NCI-H345 (cell line): ENCODE results near the gene CREB5.
"Not testable (repeated sequence)": the region's sequence is repeated elsewhere in the genome, so short reads cannot be mapped to it uniquely, and the experiment has no call there.

Experiments
- DNase-seq: peaks from one replicate; lab custom pipeline; 2025; lab: John Stamatoyannopoulos, UW

The CREB5 gene

DNA sequence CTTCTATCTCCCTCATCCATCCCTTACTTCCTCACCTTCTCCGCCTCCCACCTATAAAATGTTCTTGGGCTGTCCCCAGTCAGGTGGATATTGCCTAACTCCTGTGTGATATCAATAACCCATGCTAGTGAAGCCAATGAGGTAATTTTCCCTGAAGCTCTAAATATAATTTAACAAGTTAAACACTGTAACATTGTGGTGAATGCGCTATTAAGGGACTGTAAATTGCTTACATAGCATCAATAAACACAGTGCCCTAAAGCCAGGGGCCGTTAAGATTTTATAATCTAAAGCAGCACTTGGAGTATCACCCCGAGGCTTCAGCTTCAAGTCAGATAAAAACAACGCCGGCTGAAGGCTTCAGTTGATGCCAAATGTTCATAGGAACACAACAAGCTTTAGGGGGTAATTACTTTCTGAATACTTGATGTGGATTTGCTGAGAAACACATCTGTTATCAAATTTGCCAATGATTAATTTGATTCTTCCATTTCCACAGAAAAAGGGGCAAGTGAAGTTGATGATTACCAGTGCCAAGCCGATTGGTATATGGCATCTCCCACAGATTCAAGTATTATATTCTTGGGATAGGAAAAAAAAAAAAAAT is 138.4 kb downstream of the CREB5 start:
- no peak for DNase-seq

DNA sequence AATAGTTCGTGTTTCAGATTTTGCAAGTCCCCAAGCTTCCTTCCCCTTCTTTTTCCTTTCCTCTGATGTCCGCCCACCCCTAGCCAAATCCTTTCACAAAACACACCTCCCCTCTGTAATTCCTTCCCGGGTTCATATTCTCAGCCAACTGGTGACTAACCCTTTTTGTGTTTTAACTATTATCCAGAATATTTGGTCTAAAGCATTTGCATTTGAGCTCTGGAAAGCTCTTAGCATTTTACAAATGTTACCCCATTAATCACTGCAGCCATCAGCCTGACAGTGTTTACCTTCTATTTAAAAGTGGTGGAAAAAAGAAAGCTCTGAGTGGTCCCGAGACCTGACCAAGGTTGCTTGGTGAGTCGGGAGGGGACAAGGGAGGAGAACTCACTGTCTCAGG is 139.0 kb downstream of the CREB5 start:
- DNase-seq, result no peak

DNA sequence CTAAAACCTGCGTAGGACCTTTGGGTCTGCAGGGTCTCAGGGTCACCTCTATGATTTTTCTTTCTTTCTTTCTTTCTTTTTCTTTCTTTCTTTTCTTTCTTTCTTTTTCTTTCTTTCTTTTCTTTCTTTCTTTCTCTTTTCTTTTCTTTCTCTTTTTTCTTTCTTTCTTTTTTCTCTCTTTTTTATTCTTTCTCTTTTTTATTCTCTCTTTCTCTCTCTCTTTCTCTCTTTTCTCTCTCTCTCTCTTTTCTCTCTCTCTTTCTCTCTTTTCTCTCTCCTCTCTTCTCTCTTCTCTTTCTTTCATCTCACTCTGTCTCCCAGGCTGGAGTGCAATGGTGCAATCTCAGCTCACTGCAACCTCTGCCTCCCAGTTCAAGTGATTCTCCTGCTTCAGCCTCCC is 139.4 kb downstream of the CREB5 start:
- not testable (repeated sequence) for DNase-seq

DNA sequence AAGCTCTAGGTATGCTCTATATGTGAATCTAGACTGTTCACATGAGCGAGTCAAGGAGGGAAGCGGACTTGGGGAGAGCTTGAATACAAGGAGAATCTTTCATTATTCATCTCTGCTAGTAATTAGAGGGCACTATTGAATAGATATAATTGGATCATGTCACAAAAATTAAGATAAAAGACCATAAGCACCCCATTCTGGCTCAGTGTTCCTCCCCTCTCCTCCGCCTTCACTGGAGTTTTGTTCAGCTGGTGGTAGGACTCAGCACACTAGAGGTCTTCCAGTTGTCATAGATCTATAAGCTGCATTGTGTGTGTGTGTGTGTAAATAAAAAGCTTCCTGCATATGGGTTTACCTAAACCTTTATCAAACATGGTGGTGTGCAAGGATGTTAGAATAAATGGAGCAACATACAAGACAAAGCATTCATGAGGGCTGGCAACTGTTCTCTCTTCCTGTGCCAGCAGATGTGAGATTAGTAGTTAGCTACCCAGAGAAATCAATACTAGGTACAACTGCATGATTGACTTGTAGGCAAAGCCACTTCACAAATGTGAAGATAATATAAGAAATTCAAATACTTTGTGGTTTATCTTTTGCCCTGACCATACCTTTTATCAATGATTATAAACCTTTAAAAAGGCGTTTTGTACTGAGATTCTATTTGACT is 142.6 kb downstream of the CREB5 start:
- DNase-seq, result no peak

DNA sequence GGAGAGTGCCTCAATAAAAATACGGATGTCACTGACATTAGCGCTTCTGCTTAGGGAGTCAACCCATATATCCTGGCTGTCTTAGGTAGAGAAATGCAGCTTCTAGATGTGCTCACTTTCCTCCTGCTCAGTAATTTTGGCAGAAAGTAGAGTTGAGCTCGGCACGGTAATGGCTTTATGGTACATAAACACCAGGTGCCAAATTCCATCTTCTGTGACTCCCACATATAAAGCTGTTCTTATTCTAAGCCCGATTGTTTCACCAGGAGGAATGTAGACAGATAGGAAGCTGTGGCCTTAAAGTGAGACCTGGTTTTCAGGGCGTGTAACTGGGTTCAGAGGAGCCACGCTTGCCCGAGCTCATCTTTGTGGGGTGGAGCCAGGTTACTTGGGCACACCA is 143.7 kb downstream of the CREB5 start:
- DNase-seq, result no peak

DNA sequence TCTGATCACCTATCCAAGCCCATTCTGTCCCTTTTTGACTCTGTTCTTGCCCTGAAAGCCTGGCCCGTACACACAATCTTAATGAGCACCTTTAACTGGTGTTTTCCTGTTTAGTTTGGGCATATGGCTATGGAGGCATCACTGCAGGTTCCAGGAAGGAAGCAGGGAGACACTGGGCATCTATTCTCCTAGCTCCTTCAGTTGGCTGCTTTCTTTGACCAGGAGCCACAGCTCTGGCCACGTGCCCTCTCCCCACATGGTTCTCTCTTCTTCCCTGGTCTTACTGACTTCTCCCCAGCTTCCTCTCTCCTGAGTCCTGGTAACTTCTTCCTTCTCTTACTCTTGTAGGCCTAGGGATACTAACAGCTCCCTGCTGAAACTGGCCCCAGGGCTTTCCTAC is 144.4 kb downstream of the CREB5 start:
- no peak for DNase-seq

DNA sequence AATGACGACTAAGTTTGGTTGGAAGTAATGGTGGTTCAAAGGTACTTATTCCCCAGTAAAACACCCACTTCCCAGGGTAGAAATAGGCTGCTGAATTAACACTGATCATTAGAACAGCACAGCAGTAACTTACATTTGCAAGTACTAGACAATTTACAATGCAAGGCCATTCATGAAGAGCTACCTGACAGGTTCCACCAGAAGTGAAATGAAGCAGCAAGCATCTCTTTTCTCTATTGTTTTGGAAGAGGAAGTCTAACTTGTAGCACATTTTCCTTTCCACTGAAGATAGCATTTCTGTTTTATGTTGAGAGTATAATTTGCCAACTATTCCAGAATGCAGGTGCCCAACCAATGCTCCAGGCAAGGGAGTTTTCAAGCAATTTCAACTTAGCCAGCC is 145.9 kb downstream of the CREB5 start:
- DNase-seq, result peak; percentile 34

DNA sequence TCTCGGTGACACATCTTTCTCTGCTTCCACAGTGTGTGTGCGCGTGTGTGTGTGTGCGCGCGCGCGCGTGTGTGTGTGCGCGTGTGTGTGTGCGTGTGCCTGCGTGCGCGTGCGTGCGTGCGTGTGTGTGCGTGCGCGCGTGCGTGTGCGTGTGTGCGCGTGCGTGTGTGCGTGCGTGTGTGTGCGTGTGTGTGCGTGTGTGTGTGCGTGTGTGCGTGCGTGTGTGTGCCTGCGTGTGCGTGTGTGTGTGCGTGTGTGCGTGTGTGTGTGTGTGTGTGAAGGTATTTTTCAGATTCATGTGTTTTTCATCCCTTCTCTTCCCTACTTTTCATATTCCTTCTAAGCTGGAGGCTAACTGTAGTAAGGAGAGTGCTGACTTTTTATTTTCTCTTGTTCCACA is 148.4 kb downstream of the CREB5 start:
- no peak for DNase-seq

DNA sequence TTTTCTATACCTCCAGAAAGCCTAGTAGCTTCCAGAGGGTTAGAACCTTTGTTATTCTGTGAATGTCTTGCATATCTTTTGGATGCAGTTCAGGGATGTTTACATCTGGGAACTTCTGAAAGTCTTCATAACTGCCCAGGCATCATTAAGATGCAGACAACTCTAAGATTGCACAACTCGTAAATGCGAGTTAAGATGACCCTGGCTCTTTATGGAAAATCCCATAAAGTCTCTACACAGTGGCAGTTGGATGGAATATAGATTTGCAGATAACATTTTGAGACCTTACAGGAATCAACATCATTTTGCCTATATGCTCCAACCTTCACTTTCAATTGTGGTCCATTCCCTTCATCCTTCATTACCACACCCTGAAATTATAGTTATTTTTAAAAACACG is 151.7 kb downstream of the CREB5 start:
- no peak for DNase-seq

DNA sequence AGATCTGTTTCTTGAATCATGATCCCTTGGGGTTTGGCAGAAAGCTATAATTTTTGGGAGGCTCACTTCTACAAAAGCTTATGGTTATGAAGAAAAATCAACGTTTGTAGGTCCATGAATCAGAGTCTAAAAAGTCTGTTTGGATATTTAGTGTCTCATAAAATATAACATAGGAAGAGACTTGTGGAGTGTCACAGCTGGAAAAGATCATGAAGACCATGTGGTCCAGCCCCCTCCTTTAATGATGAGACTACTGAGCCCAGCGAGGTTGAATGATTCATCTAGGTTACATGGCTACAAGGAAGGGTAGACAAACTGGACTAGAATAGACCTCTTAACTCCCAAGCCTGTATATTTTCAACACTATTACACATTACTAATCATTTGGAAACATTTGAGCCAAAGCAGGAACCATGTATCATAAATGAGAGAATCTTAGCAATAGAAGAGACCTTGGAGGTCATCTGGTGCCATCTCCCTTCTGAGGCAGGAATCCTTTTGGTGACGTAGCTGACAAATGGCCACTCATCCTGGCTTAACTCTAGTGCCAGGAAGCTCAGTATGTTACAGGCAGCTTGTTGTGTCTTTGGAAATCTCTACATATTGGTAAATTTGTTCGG is 152.5 kb downstream of the CREB5 start:
- no peak for DNase-seq

DNA sequence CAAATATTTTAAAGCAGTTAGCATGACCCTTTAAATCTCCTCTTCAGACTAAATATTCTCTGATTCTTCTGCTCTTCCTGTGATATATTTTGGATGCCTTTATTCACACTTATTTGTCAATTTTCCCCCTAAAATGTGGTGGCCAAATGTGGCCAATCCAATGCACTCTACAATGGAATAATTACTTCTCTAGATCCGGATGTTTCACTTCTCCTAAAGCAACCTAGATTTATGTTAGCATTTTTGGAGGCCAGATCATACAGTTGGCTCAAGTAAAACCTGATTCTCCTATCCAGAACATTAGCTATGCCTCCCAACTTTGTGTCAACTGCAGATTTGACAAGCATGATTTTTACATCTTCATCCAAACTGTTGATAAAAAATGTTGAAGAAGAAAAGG is 153.7 kb downstream of the CREB5 start:
- no peak for DNase-seq

DNA sequence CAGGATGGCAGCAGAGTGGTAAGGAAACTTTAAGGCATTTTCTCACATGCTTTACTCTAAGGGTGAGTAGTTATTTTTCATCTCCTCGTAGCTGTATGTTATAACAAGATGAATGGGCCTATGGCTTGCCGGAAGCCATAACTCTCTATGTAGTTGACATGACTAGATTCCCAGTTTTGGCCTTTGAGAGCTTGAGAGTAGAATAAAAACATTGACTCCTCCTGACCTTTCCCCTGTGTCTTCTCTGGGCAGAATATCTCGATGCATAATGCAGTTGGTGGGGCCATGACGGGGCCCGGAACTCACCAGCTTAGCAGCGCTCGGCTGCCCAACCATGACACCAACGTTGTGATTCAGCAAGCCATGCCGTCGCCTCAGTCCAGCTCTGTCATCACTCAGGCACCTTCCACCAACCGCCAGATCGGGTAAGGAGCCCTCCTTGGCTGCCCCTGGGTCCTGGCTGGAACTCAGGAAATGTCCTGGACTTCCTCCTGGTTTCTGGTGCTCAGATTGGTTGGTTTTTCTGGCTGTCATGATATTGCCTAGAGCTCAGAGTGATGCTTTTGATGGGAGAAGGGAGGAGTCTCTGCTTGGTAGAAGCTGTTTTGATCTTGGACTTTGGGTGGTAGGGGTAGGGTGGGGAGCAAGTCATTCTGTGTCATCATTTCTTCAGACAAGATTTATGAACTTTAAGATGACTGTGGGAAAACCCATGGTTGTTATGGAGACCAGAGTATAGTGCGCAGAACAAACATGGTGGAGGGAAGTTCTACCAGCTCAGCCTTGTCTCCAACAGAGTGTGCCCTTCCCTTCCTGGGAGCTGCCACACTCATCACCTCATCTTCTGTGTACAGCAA is 158.0 kb downstream of the CREB5 start:
- no peak for DNase-seq

DNA sequence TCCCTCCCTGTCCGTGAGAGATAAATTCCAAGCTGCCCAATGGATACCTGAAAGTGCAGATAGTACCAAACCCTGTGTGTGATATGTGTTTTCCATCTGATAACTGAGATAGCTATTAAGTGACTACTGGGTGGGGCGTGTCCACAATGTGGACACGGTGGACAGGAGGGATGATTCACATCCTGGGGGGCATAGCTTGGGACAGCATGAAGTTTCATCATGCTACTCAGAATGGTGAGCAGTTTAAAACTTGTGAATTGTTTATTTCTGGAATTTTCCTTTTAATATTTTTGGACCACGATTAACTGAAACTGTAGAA is 158.6 kb downstream of the CREB5 start:
- DNase-seq, result no peak

DNA sequence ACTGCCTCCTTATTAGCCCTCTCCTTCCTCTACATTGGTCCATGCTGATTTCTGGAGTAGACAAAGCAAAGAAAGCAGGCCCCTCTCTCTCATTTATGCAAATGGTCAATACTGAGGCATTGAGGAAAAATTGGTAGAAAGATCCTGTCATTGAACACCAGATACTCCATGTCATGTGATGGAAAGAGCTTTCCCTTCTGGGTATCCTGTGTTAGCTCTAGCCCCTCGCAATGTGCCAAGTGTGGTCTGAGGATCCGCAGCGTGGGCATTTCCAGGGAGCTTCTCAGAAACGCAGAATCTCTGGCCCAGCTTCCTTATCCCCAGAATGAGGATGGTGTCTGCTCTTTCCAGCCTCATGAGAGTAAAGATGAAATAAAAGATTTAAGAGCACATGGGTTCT is 159.1 kb downstream of the CREB5 start:
- no peak for DNase-seq

DNA sequence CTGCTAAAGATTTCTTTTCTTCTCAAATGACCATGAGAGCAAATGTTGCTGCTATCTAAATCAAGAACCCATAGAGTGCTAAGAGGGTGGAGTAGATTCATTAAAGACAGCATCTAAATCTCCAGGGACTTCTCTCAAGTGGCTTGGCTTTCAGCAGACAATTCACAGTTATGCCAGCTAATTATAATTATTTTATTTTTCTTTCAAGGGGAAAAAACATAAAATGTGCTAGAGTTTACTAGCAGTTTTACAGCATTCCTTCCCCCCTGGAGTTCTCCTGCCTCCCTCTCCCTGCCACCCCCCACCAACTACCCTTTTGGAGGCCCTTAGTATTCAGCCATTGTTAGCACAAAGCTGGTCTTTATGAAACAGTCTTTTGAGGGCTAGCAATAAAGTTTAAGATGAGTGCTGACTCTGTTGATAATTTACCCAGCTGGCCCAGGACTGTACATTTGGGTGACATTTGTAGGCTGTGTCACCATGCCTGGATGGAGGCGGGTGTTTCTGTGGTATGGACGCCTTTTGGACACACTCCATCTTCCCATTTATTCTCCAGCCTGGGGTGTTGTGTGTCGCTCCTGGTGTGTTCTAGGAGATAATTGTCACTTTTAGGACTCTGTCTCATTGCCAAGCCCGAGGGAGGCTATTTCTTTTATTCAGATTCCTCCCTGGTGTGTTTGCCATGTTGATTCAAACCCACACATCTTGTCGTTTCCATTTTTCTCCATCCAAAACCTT is 160.2 kb downstream of the CREB5 start:
- DNase-seq, result peak; percentile 86

DNA sequence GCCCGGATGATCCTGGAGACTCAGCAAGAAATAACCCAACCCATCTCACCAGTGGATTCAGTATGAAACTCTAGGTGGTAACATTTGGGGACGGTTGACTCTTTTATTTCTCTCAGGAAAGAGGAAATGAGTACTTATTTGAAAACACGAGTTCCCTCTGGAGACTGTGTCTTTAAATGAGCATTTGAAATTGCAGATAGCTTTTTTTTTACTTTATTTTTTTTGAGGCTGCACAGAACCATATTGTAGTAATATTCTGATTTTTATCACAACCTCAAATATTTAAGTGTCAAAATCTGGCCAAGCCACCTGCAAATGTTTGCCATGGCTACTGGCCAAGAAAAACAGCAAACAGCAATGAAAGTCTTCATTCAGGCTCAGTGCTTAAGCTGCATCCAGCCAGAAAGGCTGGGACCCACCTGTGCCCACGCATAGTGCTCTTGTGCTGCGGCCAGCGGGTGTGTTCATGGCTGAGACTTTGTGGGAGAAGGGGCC is 160.8 kb downstream of the CREB5 start:
- DNase-seq, result peak; percentile 93

DNA sequence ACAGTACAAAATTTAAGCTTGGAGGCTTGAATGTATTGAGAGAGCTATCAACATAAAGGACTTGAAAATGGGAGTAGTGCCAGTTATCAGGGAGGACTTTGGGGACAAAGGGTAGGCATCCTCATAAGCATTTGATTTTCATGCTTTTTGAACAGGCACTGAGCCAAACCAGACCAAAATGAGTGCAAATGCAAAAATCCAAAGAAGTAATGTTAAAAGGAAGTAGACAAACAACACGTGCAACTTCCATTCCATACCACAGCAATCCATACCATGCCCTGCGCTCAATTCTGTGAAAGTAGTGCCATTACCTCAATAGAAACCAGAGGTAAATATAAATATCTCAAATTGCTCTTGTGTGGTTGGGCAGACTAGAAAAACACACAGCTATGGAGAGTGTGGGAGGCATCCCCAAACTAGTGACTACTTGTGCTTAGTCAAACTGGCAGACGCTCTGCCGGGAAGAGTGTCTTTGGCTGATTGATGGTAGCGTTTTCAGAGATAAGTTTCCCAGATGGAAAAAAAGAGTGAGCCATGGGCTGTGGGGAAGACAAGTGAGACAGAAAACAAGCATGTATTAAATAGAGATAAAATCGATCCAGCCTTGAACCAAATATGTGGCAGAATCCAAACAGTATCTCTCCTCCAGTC is 161.5 kb downstream of the CREB5 start:
- DNase-seq, result peak; percentile 93

DNA sequence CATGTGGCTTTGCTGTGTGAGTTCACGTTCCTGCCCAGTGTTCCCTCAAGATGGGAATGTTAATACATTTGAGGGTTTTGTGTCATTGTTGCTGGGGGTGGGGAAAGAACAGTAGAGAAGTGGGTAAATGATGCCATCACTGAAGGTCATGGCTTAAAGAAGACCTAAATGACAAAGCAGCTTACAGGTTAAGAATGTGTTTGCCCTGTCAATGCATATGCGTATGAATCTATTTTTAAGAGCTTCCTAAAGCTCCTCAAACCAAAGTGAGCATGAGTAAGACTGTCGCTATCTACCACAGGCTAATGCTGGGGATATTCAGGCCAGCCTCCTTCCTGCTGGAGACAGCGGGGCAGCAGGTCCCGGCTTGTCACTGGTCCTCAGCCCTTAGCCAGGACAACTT is 162.9 kb downstream of the CREB5 start:
- DNase-seq, result no peak

DNA sequence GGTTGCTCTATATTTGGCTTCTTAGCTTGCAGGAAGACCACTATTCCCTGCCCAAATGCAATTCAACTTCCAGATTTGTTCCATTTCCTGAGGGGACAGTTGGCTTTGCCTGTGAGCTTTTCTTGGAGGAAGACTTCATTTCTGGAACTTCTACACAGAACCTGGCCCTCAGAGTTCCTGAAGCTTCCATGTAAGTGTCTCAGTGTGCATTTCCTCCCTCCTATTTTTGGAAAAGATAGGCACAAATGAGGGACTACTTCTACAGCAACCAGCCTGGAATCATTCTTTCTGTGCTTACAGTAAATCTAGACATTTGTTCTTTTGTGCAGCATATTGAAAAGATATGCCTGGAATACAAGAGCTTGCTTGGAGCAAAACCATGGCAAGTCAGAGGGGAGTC is 164.3 kb downstream of the CREB5 start:
- no peak for DNase-seq

DNA sequence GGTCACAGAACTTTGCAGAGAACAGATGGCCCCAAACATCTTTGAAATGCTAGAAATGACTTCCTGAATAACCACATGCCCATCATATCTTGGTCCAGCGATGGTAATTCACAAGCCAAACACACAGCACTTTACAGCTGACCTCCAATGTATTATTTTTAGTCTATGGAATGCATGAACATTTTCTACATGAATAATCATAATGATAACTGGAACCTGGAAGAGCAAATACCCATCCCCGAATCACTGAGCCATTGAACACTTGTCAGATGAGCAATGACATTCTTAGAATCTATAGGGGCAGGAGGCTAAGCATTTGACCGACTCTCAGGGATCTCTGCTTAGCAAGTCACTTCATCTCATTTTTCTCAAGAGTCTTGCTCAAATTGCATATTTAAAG is 167.3 kb downstream of the CREB5 start:
- no peak for DNase-seq

DNA sequence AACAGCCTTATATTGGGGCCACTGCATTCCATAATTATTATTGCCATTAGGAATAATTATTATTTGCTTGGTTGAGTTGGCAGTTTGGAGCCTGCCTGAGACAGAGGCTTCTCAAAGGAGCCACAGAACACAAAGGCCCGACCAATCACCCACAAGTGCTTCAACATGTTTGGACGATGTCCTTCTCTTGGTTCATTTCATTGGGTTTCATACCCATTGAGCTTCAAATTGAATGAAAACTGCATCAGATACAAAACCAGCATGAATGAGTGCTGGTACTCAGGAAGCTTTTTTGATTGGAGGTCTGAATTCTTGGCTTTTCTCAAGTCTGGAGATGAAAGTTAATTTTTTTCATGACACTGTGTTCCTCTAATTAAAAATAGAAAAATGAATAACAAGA is 168.3 kb downstream of the CREB5 start:
- DNase-seq, result no peak

DNA sequence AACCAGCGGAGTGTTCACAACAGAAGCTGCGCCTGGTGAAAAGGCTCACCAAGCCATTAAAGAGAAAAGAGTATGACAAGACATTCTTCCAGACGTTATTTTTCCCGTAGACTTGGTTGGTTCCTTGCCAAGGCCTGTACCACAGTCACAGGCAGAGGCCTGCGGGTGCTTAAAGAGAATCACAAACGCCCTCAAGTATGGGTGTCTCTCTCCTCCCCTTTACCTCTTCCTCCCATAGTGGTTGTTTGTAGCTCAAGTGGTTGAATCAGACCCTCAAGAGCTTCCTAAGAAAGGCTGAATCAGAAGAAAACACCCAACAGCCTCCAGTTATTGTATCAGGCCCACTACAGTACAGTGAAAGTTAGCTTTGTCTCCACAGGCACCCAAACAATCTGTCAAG is 169.0 kb downstream of the CREB5 start:
- DNase-seq, result no peak
